Measurements from ENCODE around the gene PGBD2. TPM values are rescaled to one million over a fixed set of nuclear protein-coding genes. Genes with fewer than 3 reads are reported as not detected.
A peak's percentile ranks its signal among the peaks of the same experiment; 100 is the strongest.

PGBD2 gene
- total and polyA plus RNA-seq, 10 of the 15 experiments (the other 5 are each of a cell fraction or from before 2014, with no cell fraction given) = 4.0 to 10.3 (median 4.5) TPM

GRCh38 chr1:248924696-248925532 is 18.9 kb downstream of the PGBD2 start (continued):
- no peak for TF ChIP-seq ZBTB11 (CRISPR knock-in tag; IDR thresholded peaks at IDR 0.05)
- TF ChIP-seq NFIC (IDR thresholded peaks at IDR 0.05; ENCODE audit: low read depth, low read length) = peak; percentile 62
- no peak for TF ChIP-seq POU2F2 (IDR thresholded peaks at IDR 0.05; ENCODE audit: borderline replicate concordance, low read depth, low read length)
- no peak for TF ChIP-seq CHD4 (IDR thresholded peaks at IDR 0.05)
- no peak for TF ChIP-seq RB1 (IDR thresholded peaks at IDR 0.05; ENCODE audit: borderline replicate concordance)
- TF ChIP-seq BACH1 (IDR thresholded peaks at IDR 0.05; ENCODE audit: borderline replicate concordance) = no peak
- TF ChIP-seq ESRRA (IDR thresholded peaks at IDR 0.05; ENCODE audit: low read length) = no peak
- TF ChIP-seq, protein P1, sequence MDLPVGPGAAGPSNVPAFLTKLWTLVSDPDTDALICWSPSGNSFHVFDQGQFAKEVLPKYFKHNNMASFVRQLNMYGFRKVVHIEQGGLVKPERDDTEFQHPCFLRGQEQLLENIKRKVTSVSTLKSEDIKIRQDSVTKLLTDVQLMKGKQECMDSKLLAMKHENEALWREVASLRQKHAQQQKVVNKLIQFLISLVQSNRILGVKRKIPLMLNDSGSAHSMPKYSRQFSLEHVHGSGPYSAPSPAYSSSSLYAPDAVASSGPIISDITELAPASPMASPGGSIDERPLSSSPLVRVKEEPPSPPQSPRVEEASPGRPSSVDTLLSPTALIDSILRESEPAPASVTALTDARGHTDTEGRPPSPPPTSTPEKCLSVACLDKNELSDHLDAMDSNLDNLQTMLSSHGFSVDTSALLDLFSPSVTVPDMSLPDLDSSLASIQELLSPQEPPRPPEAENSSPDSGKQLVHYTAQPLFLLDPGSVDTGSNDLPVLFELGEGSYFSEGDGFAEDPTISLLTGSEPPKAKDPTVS (IDR thresholded peaks at IDR 0.05; ENCODE audit: low read depth, low read length) = no peak
- TF ChIP-seq IKZF2 (IDR thresholded peaks at IDR 0.05) = no peak; a peak in 1 of 4 replicates
- no peak for TF ChIP-seq ZNF24 (IDR thresholded peaks at IDR 0.05)
- TF ChIP-seq, protein P2, sequence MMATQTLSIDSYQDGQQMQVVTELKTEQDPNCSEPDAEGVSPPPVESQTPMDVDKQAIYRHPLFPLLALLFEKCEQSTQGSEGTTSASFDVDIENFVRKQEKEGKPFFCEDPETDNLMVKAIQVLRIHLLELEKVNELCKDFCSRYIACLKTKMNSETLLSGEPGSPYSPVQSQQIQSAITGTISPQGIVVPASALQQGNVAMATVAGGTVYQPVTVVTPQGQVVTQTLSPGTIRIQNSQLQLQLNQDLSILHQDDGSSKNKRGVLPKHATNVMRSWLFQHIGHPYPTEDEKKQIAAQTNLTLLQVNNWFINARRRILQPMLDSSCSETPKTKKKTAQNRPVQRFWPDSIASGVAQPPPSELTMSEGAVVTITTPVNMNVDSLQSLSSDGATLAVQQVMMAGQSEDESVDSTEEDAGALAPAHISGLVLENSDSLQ (IDR thresholded peaks at IDR 0.05) = no peak
- TF ChIP-seq IRF4 (IDR thresholded peaks at IDR 0.05; ENCODE audit: low read depth, low read length) = no peak
- no peak for TF ChIP-seq YY1 (IDR thresholded peaks at IDR 0.05; ENCODE audit: low read depth, low read length)
- TF ChIP-seq CUX1 (IDR thresholded peaks at IDR 0.05; ENCODE audit: insufficient replicate concordance, low read depth, low read length) = no peak
- no peak for TF ChIP-seq EZH2 (IDR thresholded peaks at IDR 0.05; ENCODE audit: borderline replicate concordance, control insufficient read depth, low read depth, low read length)
- TF ChIP-seq CBX3 (IDR thresholded peaks at IDR 0.05; ENCODE audit: borderline replicate concordance, low read depth) = no peak
- no peak for TF ChIP-seq SIN3A (IDR thresholded peaks at IDR 0.05; ENCODE audit: low read depth, low read length)
